WTC11 (cell line): Measurements from ENCODE around the gene AFF2. TPM values are rescaled to one million over a fixed set of nuclear protein-coding genes. Genes with fewer than 3 reads are reported as not detected.

Experiments
- ATAC-seq: fragments of 200-7000 bp; cut with Tn5 transposase; 2 replicates; pipeline ENCODE4 v1.10.0; 2021; ENCODE audit warnings: mild to moderate bottlenecking, moderate library complexity
- CTCF ChIA-PET: fragments of 300-600 bp; sonication (Branson Sonifier 250); formaldehyde crosslinking; loops from one replicate; lab custom pipeline; 2021; ENCODE audit warnings: antibody characterized with exemption; lab: Charles Lee
- POLR2A ChIA-PET: fragments of 350-600 bp; sonication (Branson Sonifier 250); formaldehyde crosslinking; loops from one replicate; lab custom pipeline; 2021; ENCODE audit warnings: antibody characterized with exemption; lab: Charles Lee
- DNase-seq: peaks from one replicate; pipeline ENCODE4 v3.0.0; 2021; ENCODE audit warnings: low spot score
- H3K27ac Mint-ChIP-seq: 2 replicates; pipeline ENCODE4 v1.8.0; 2021; ENCODE audit warnings: mixed read lengths
- H3K27me3 Mint-ChIP-seq: 2 replicates; pipeline ENCODE4 v1.8.0; 2021; ENCODE audit warnings: low read depth, mild to moderate bottlenecking, moderate library complexity, mixed read lengths
- H3K36me3 Mint-ChIP-seq: 2 replicates; pipeline ENCODE4 v1.8.0; 2021; ENCODE audit warnings: mixed read lengths
- H3K4me1 Mint-ChIP-seq: 2 replicates; pipeline ENCODE4 v1.8.0; 2022; ENCODE audit warnings: mixed read lengths
- H3K4me3 Mint-ChIP-seq: 2 replicates; pipeline ENCODE4 v1.8.0; 2021; ENCODE audit warnings: mild to moderate bottlenecking, moderate library complexity, mixed read lengths
- H3K9me3 Mint-ChIP-seq: 2 replicates; pipeline ENCODE4 v1.8.0; 2021; ENCODE audit warnings: mixed read lengths
- ARID4B ChIP-seq: sonication (generic); formaldehyde crosslinking; IDR thresholded peaks from 2 replicates; pipeline ENCODE4 v1.8.0; 2023; ENCODE audit warnings: missing genetic modification reagents, mild to moderate bottlenecking, borderline replicate concordance
- E2F4 ChIP-seq: sonication (generic); formaldehyde crosslinking; IDR thresholded peaks from 2 replicates; pipeline ENCODE4 v1.8.1; 2022; ENCODE audit warnings: low read depth, mild to moderate bottlenecking, moderate library complexity, missing genetic modification reagents, borderline replicate concordance
- FOXP1 ChIP-seq: sonication (generic); formaldehyde crosslinking; IDR thresholded peaks from 2 replicates; pipeline ENCODE4 v1.8.0; 2022; ENCODE audit warnings: missing genetic modification reagents, mild to moderate bottlenecking, moderate library complexity, borderline replicate concordance
- HMGA2 ChIP-seq: fragments of 250-450 bp; sonication (Bioruptor Pico); IDR thresholded peaks from 2 replicates; pipeline ENCODE4 v1.4.0; 2021; ENCODE audit warnings: mild to moderate bottlenecking, moderate library complexity
- IRF1 ChIP-seq: sonication (generic); formaldehyde crosslinking; IDR thresholded peaks from 2 replicates; pipeline ENCODE4 v1.8.0; 2023; ENCODE audit warnings: missing genetic modification reagents
- KAT7 ChIP-seq: sonication (generic); formaldehyde crosslinking; IDR thresholded peaks from 2 replicates; pipeline ENCODE4 v1.8.1; 2023; ENCODE audit warnings: missing genetic modification reagents, mild to moderate bottlenecking, borderline replicate concordance
- MLX ChIP-seq: sonication (generic); formaldehyde crosslinking; IDR thresholded peaks from 2 replicates; pipeline ENCODE4 v1.8.1; 2023; ENCODE audit warnings: mild to moderate bottlenecking, missing genetic modification reagents, moderate library complexity
- NFE2L1 ChIP-seq: sonication (generic); formaldehyde crosslinking; IDR thresholded peaks from 2 replicates; pipeline ENCODE4 v1.8.1; 2023; ENCODE audit warnings: missing genetic modification reagents
- PRRX2 ChIP-seq: fragments of 250-450 bp; sonication (Bioruptor Pico); IDR thresholded peaks from 2 replicates; pipeline ENCODE4 v1.8.0; 2021; ENCODE audit warnings: mild to moderate bottlenecking
- ZBTB21 ChIP-seq: sonication (generic); formaldehyde crosslinking; IDR thresholded peaks from 2 replicates; pipeline ENCODE4 v1.8.1; 2023; ENCODE audit warnings: mild to moderate bottlenecking, missing genetic modification reagents, borderline replicate concordance
- ZNF281 ChIP-seq: sonication (generic); formaldehyde crosslinking; IDR thresholded peaks from 2 replicates; pipeline ENCODE4 v1.8.0; 2023; ENCODE audit warnings: mild to moderate bottlenecking, missing genetic modification reagents
- ZNF317 ChIP-seq: sonication (generic); formaldehyde crosslinking; IDR thresholded peaks from 2 replicates; pipeline ENCODE4 v1.8.1; 2023; ENCODE audit warnings: low read depth, mild to moderate bottlenecking, moderate library complexity, missing genetic modification reagents, borderline replicate concordance
- ZNF396 ChIP-seq: fragments of 250-450 bp; sonication (Bioruptor Pico); IDR thresholded peaks from 2 replicates; pipeline ENCODE4 v1.8.0; 2021; ENCODE audit warnings: mild to moderate bottlenecking, moderate library complexity, borderline replicate concordance
- ZNF416 ChIP-seq: fragments of 250-450 bp; sonication (Bioruptor Pico); IDR thresholded peaks from 2 replicates; pipeline ENCODE4 v1.9.0; 2021; ENCODE audit warnings: mild to moderate bottlenecking, inconsistent platforms
- ZNF671 ChIP-seq: fragments of 250-450 bp; sonication (Bioruptor Pico); IDR thresholded peaks from 2 replicates; pipeline ENCODE4 v1.8.0; 2021; ENCODE audit warnings: mild to moderate bottlenecking
- total RNA-seq: library from RNA; stranded (reverse); gene quantifications from 3 replicates; pipeline ENCODE4 v1.2.3, GENCODE V29; 2021

AFF2 gene
- total RNA-seq, 1 experiment from 2014 or later, result 7.6 TPM

- no peak for DNase-seq
- Mint-ChIP-seq H3K36me3 (no peaks in the 10 kb centered on the region), H3K27ac (no peak overlapping the region), H3K4me1 (no peaks in the 10 kb centered on the region), H3K27me3 (no peaks in the 10 kb centered on the region), H3K4me3 (no peak overlapping the region), H3K9me3 (no peaks in the 10 kb centered on the region)
- ChIA-PET POLR2A (no interaction called here), CTCF (no interaction called here)
- no peak for ATAC-seq
- no peak for TF ChIP-seq ARID4B (CRISPR knock-in tag)
- TF ChIP-seq FOXP1 (CRISPR knock-in tag), result no peak
Measured at GRCh38 chrX:149006235-149006634, 505.8 kb downstream of the AFF2 start.

- no peak overlapping the region for H3K27ac Mint-ChIP-seq
- DNase-seq (no peak), ATAC-seq (no peak)
- no peaks in the 10 kb centered on the region for H3K36me3 Mint-ChIP-seq
- ChIA-PET CTCF (no interaction called here), POLR2A (no interaction called here)
- TF ChIP-seq ZNF416 (CRISPR knock-in tag) (no peak), KAT7 (CRISPR knock-in tag) (no peak), ZBTB21 (CRISPR knock-in tag) (no peak)
- no peaks in the 10 kb centered on the region for H3K9me3 Mint-ChIP-seq
- H3K27me3 Mint-ChIP-seq, result no peaks in the 10 kb centered on the region
- H3K4me1 Mint-ChIP-seq, result no peaks in the 10 kb centered on the region
- H3K4me3 Mint-ChIP-seq, result no peak overlapping the region
Measured at GRCh38 chrX:149007423-149007822, 507.0 kb downstream of the AFF2 start.

GRCh38 chrX:149010013-149010852 lies 509.8 kb downstream of the AFF2 start:
- CTCF ChIA-PET, result no interaction called here
- no peak for DNase-seq
- POLR2A ChIA-PET, result no interaction called here
- TF ChIP-seq ZNF671 (CRISPR knock-in tag) (no peak), ZNF396 (CRISPR knock-in tag) (no peak), ZNF317 (CRISPR knock-in tag) (no peak), HMGA2 (no peak), PRRX2 (CRISPR knock-in tag) (no peak), E2F4 (CRISPR knock-in tag) (no peak), NFE2L1 (no peak), MLX (CRISPR knock-in tag) (no peak), IRF1 (no peak), ZNF281 (CRISPR knock-in tag) (no peak)
- no peak overlapping the region for H3K27ac Mint-ChIP-seq
- H3K36me3 Mint-ChIP-seq, result no peaks in the 10 kb centered on the region
- no peak for ATAC-seq
- no peaks in the 10 kb centered on the region for H3K9me3 Mint-ChIP-seq
- H3K27me3 Mint-ChIP-seq, result no peaks in the 10 kb centered on the region
- H3K4me1 Mint-ChIP-seq, result no peaks in the 10 kb centered on the region
- no peak overlapping the region for H3K4me3 Mint-ChIP-seq
